GM19025 (cell line): Measurements from ENCODE around the gene EXOC2.

Source experiments
- ATAC-seq: cut with Tn5 transposase; IDR thresholded peaks from one replicate; pipeline ENCODE4 v1.9.1; 2021; ENCODE audit warnings: mild to moderate bottlenecking, low read depth, moderate library complexity; ENCODE audit not compliant: unreplicated experiment

EXOC2 gene

GRCh38 chr6:504446-504980, 188.4 kb downstream of the EXOC2 start:
- ATAC-seq = no peak

DNA sequence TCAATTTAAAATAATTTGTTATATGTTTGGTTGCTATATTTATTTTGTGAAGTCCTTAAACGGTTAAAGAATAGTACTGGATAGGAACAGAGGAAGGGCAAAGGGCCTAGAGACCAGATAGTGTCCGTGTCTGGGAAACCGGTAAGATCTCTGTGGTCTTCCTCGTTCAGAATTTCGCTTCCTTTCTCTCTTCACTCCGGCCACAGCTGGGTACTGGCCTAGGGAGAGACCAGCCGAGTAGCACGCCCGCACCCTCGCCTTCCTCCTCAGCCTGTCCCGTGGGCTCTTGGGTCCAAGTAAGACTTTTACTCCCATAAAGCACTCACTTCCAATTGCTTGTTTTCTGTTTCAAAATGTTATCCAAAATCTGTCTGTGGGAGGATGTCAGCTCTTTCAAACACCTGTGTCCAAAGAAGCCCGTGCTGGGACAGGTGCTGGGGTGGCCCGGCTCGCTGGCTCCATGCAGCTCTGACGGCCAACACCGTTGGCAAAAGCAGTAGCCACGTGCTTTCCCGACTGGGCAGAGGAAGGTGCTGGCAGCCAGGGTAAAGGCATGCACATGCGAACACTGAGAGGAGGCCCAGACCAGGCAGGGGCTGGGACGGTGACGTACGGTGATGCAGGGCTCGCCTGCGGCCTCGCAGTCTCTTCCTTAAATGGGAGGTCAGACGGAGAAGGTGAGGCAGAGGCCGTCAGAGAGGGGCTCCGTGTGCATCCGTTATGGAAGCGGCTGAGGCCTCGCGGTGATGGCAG, 189.2 kb downstream of the EXOC2 start:
- no peak for ATAC-seq

GRCh38 chr6:502761-503160, 190.2 kb downstream of the EXOC2 start:
- no peak for ATAC-seq

GRCh38 chr6:501891-502601, 190.9 kb downstream of the EXOC2 start:
- ATAC-seq = no peak

- no peak for ATAC-seq
These were observed 193.3 kb downstream of the EXOC2 start for GRCh38 chr6:499617-500016.

DNA sequence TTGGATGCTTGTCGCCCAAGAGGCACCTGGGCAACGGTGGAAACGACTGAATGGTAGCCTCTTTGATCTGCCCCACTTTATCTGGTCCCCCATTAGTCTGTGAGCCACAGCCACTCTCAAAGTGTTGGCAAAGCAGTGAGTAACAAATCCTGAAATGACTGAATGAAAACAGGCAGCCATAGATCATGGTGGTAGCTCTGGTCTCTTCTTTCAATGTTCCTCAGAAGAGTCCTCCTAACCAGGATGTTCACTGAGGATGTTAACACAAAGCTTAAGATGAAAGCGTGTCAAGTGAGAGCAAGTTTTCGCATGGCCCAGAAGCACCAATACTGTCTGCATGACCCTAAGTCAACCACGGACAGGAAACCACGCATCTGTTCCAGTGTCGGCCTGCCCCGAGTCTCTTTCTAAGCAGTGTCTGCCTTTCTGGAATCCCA, 194.1 kb downstream of the EXOC2 start:
- ATAC-seq = peak; percentile 66

DNA sequence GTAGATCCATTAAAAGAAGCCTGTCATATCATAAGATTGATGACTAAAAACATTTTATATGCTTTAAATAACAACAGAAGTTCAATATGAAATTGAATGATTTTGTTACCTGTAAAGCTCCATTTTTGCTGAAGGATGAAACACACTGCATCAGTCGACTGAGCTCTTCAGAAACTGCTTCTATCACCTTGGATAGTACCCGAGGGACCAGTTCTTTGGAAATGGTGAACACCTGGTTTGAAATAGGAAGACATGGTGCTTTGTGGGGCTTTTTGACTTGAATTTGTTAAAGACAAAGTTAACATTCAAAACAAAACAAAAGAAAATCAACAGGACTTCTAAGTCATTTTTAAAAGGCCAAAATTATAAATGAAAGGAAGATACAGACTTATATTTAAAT, 195.7 kb downstream of the EXOC2 start:
- ATAC-seq = no peak

GRCh38 chr6:496649-497048, 196.3 kb downstream of the EXOC2 start:
- no peak for ATAC-seq

DNA sequence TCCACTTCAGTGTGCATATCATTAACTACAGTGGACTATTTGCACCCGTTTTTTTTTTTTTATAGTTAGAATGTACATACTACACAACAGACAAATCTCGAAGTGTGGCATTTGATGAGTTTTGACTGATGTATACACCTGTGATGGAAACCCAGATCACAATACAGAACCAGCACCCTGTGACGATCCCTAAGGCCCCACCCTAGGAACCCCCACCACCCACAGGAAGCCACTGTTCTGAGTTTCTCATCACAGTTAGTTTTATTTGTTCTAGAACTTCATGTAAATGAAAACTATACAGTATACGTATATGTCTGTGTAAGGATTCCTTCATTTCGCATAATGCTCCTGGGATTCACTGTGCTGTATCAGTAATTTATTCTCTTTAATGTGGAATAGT, 198.5 kb downstream of the EXOC2 start:
- ATAC-seq = no peak

GRCh38 chr6:493840-494239, 199.1 kb downstream of the EXOC2 start:
- ATAC-seq = no peak

GRCh38 chr6:492816-493414, 200.0 kb downstream of the EXOC2 start:
- ATAC-seq = no peak

DNA sequence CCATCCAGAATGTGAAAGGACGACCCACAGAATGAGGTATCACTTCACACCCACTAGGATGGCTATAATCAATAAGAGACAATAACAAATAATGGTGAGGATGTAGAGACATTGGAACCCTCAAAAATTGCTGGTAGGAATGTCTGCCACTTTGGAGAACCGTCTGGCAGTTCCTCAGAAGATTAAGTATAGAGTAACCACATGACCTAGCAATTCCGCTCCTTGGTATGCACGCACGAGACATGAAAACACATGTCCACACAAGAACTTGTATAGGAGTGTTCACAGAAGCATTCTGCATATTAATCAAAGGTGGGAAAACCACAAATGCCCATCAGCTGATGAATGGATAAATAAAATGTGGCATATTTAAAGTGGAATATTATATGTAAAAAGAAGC, 200.8 kb downstream of the EXOC2 start:
- ATAC-seq = no peak

DNA sequence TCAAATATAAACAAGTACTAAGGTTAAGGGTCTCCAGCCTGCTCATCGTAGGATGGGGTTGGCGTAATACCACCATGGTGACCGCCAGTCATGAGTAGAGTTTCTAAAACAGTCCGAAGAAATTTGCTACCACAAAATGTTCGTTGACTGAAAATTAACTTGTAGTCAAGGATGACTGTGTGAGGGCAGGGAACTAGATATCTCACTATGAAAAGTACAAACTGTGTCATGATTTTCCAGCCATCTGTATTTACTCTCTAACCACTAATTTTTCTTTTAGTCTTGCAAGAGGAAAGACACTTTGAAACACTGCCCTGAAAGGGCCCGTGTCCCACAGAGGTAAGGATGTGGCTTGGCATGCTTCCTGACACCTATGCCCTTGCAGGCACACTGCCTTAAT, 201.7 kb downstream of the EXOC2 start:
- no peak for ATAC-seq

DNA sequence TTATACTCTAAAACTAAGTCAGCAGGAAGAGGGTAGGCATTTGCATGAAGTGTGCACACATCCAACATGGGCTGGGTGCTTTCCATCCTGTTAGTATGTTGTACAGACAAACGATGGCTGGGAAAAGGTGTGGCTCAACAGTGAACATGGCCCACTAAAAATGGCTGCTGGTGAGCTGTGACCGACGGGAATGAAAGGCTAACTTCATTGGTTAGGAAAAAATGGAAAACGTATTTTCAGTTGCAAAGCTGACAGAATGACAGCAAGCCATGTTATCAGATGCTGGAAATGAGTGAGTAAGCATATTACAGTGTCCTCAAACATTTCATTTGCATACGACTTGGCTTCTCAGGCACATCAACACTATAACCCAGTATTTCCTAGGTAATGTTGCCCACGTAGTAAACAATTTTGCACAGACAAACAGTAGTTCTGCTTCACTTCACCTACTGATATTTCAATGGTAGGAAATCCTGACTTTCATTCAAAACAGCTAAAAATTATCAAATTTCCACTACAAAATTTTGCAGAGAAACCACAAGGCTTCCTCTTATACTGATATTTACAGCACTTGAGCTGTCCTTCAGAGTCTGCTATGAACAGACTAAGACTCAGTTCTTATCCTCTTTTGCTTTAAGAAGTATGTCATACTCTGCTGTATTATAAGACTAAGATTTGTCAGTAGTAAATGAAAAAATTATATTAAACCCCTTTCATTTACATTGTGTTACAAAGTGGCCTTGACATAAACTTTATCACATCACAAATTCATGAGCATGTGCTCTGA, 202.5 kb downstream of the EXOC2 start:
- ATAC-seq = no peak

GRCh38 chr6:489762-490161, 203.2 kb downstream of the EXOC2 start:
- ATAC-seq = no peak

- no peak for ATAC-seq
These were observed 203.9 kb downstream of the EXOC2 start for GRCh38 chr6:489001-489400.

DNA sequence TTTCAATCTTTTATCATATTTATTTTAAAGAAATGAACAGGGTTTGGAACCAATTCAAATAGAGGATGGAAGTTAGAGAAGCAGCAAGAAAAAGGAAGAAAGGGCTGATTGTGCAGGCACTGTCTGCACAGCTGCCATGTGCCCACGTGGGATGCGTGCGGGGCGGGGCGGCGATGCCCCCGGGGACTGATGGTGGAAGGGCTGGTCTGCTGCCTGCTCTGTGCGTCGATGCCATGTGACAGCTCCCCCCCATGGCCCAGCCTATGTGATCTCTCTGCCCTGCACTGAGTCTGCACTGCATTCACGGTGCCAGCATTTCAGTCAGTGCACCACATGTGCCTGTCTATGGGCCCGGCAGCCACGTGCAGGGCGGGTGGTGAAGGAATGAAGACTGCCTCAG, 205.0 kb downstream of the EXOC2 start:
- ATAC-seq = no peak

- ATAC-seq = no peak
These were observed 207.2 kb downstream of the EXOC2 start for GRCh38 chr6:485655-486170.

- no peak for ATAC-seq
These were observed 208.2 kb downstream of the EXOC2 start for GRCh38 chr6:484746-485145.

DNA sequence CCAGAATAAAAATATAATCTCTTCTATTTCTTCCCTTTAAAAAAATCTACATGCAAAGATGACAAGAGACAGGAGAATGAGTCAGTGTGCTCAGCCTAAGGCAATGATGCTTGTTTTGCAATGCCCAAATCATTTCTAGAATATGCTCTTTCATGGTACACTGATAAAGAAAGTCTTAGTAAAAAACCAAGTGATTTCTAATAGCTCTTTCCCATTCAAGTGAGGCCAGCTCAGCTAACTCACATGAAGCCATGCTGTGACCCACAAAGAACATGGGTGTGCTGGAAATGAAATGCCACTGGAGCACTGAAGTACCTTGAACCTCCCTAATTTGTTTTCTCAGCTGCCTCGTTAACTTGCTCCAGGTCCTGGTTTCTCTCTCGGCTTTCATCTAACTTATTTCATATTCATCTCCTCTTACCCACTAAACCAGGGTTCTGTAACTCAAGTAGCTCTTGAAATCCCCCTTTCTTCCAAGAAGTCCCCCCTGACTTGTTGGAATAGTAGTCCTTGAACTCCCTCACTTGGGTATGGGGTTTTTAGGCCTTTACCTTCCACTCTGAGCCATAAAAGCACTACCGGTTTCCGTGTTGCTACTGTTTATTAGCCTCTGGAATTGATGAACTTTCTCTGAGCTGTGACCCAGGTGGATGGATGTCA, 208.7 kb downstream of the EXOC2 start:
- ATAC-seq = no peak
